NCI-H82 (cell line): ENCODE results near the gene MSI2.

Source experiments
- DNase-seq: peaks from one replicate; lab custom pipeline; 2025; lab: John Stamatoyannopoulos, UW

Gene MSI2

DNA sequence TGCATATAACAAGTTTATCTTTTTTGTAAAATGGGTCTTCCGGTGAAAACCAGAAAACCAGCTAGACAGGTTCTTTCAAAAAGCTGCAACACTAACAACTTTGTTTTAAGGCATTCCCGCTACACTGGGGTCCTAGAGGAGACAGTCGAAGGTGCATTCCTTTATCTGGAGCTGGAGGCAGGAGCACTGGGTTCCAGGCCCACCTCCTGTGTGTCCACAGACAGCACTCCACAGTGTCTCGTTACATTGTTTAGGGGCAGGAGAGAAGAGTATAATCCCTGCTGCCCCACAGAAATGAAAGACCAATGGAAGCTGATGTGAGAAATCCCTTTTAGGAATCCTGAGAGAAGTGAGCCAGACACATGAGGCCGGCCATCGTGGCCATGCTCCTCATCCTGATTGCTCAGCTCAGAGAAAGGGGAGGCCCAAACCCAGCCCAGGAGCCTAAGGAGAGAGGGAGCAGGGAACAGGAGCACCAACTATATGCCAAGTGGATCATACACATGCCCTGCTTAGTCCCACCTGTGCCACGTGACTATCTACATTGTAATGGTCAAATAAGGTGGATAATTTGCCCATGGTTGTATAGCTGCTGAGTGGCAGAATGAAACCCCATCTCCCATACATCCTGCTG is 429.3 kb downstream of the MSI2 start:
- DNase-seq: peak; percentile 34

DNA sequence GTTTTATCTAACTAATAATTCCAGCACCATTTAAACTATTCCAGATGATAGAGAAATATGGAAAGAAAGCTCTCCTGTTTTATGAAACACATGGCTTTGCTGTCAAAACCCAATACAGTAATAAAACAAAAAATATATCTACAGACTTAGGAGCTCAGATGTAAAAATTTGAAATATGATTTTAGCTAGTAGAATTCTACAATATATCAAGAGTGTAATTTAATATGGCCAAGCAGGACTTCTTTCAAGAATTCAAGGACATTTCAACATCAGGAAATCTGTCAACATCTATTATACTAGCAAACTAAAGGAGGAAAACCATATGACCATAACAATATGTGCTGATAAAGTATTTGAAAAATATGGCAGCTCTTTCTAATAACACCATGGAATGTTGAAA is 431.3 kb downstream of the MSI2 start:
- no peak for DNase-seq

DNA sequence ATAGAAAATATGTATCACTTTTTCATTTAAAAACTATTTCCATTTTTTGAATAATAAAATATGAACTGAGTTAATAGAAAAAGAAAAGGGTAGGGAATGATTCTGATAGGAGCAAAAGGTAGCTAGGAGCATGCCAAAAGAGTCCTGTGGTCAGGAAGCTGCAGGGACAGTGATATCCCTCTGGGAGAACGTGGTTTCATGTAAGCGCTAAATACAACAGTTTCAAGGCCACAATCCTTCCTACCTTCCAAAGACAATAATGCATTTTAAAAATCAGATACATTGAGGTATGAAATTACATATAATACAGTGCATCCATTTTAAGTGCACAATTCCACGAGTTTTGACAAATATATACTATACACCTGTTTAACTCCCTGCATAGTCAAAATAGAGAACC is 432.9 kb downstream of the MSI2 start:
- no peak for DNase-seq

DNA sequence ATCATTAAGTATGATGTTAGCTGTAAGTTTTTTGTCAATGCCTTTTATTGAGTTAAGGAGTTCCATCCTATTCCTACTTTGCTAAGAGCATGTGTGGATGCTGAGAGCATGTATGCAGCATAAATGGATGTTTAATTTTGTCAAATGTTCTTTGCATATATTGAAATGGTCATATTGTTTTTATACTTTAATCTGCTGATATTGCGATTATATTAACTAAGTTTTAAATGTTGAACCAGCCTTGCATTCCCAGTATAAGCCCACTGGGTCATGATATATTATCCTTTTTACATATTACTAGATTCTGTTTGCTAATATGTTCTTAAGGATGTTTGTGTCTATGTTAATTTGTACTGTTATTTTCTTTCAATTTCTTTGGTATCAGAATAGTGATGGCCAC is 435.6 kb downstream of the MSI2 start:
- no peak for DNase-seq

DNA sequence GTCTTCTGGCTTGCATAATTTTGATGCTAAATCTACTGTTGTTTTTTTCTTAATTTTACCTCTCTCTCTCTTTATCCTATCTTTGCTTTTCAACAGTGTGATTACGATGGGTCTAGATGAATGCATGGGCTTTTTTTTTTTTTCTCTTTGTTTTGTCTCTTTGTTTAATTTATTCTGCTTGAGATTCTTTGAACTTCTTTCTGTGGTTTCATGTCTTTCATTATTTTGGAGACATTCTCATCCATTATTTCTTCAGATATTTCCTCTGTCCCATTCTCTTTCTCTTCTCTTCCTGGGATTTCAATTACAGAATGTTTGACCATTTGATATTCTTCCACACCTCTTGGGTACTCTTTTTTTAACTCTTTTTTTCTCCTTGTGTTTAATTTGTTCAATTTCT is 436.4 kb downstream of the MSI2 start:
- DNase-seq: no peak

DNA sequence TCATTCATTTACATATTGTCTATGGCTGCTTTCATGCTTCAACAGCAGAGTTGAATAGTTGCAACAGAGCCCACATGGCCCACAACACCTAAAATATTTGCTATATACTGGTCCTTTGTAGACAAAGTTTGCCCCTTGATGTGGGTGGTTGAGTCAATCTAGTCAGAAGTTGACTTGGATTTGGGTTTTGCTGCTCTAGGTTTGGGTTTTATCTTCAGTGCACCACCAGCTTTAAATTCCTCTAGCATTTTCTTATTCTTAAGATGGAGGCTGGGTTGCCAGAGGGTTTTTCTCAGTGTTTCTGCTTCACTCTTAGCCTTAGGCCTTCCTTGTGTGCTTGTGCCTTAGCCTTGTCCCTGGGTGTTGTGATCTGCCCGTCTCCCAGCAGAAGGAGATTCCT is 437.7 kb downstream of the MSI2 start:
- no peak for DNase-seq

DNA sequence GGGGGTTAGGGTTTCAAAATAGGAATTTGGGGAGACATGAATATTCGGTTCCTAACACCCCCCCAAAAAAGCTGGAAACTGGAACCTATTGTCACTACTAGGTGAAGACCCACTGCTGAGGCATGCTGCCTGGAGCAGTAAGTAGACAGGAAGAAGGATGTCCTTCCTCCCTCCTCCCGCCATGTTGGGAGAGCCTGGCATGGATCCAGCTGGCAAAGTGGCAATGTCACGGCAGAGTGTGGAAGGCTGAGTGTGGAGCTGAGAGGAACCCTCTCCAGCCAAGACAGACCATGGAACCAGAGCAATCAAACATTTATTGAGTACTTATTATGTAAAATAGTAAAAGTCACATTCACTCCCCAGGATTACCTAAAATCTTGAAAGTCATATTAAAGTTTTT is 439.7 kb downstream of the MSI2 start:
- no peak for DNase-seq

DNA sequence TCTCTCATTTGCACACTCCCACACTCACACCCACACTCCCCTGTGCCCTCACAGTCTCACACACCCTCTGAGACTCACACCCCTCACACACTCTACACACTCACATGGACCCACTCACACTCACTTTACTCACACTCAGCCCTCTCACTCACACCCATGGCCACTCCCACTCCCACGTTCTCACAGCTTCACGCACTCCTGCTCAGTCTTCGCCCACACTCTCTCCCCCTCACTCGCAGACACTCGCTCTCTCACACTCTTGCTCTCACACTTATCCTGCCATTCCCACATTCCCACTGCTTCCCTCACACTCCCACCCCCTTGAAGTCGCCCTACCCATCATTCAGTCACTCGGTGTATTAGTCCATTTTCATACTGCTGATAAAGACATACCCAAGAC is 440.9 kb downstream of the MSI2 start:
- no peak for DNase-seq

DNA sequence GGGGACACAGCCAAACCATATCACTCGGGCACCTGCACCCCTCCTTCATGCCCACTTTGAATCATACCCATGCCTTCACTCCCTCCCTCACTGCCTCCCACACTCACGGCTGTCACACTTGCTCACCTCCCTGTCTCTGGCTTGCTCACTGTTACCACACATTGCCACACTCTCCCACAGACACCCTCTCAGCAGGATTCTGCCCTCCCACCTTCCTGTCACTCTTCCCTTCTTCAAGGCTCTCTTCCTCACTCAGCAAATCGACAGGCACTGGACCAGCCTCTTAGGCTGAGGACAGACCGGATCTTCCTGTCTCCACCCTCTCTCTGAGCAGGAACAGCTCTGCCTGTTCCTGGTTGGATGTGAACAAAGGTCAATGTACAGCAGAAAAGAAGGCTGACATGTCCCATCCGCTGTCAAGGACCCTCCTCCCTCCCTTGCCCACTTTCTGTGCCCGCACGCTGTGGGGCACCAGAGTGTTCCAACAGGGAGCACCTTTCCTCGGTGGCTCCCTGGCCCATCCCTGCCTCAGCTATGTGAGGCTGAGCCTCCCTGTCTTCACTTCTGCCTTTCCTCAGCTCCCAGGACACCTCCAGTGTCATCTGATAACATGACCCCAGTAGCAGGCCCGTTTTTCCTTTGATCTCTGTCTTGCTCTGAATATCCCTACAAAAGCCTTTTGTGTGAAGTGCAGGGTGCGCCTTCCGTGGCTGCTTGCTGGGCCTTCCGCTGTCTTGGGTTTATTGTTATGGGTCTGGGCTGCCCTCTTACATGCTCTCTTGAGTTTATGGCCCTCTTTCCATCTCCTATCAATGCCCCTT is 441.8 kb downstream of the MSI2 start:
- DNase-seq: no peak

DNA sequence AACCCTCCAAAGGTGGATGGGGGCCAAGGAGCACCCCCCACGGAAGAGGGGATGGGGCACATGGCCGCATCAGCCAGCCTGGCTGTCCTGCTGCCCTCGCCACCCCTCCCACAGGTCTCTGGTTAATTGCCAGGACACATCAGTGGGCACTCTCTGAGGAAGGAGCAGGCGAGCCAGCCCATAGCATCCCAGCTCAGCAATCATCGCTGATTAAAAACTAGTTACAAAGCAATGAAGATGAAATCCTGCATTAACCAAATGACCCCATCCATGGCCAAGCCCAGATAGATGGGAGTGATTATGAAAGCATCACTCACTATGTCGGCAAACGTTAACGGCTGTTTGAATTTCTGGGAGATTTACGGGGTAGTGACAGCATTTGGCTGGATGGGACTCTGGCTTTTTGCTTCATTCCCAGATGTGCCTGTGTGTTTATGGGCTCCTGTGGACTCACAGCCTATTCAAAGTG is 443.5 kb downstream of the MSI2 start:
- DNase-seq: no peak

DNA sequence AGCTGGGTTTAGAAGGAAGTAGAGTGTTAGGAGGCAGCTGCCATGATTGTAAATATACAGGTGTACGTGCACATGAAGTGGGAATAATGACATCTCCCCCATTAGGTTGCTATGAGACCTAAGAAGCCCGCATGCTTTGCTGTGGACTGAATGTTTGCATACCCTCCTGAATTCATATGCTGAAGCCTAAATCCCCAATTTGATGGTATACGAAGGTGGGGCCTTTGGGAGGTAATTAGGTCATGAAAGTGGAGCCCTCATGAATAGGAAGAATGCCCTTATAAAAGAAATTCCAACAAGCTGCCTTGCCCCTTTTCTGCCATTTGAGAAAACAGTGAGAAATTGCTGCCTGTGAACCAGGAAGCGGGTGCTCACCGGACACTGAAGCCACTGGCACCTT is 444.8 kb downstream of the MSI2 start:
- no peak for DNase-seq

DNA sequence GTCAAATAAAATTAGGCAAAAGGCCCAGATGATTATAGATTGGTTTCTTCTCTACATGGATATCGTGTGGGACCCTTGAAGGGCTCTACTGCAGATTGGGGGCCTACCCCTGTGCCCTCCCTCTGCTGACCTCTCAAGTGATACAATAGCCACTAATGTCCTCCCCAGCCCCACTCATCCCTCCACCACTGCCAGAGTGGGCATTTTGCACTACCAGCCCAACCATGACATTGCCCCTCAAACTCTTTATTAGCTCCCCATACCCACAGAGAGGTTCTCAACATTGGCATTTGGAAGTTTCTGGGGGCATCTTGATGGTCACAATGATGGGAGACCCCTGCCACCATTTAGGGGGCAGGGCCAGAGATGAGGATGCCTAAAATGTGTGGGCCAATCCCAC is 446.9 kb downstream of the MSI2 start:
- DNase-seq: no peak

DNA sequence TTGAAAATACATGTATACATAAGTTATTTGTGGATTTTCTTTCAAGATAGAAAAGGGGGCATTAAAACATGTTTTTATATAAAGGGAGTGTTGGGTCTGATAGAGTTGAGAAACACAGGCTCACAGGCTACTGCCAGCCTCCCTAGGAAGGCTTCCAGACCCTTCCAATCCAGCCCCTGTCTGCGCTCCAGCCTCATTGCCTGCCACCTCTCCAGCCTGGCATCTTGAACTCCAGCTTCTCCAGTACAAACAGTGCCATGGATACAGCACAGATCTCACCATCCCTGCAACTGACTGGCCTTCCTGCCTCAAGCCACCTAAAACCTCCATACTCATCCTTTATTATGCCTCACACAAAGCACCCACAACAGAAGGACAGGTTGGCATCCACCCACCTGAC is 448.1 kb downstream of the MSI2 start:
- no peak for DNase-seq

DNA sequence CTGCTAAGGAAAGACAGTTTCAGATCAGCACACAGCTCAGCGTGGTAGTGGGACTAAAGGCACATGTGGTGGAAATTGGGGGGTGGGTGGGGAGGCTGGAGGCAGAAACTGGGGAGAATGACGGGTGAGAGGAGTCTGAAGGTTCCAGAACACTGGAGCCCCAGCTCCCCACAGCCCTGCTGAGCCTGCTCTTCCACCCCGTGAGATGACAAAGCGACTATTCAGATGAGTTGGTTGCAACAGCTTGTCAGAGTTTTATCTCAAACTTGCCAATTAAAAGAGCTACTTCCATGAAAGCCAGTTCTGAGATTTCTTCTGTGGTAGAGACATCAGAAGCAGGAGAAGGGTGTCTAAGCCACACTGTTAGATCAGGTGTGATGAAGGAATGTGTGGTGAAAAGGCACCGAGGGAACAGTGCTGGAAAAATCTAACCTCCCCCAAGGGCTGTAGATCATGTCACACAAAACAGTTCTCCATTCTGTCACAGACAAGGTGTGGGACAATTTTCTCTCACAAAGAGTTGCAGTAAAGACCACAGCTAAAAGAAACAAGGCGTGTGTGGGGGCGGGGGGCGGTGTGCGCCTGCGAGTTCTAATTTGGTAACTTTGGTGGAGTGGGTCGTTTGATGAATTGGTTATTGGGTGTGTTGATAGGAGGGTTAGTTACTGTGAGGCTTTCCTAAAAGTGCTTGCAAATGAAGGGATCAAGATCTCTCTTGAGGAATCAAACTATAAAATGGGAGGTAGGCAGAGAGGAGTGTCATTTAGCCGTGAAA is 449.8 kb downstream of the MSI2 start:
- DNase-seq: no peak

DNA sequence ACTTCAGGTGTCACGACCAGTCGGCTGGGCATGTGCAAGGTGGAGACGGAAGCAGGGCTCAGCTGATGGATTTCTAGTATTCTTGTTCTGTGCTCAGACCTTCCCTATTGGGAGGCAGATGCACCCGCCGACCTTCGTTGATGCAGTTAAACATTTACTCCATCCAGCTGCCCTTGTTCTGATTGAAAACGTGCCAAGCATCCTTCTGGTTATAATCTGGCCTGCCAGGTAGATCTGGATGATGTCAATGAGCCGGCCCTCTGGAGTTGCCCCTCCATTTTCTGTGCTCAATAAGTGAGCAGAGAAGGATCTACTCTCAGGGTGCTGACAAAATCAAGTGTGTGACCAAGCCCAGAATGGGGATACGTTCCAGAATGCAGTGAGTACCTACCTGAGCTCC is 450.4 kb downstream of the MSI2 start:
- DNase-seq: no peak

DNA sequence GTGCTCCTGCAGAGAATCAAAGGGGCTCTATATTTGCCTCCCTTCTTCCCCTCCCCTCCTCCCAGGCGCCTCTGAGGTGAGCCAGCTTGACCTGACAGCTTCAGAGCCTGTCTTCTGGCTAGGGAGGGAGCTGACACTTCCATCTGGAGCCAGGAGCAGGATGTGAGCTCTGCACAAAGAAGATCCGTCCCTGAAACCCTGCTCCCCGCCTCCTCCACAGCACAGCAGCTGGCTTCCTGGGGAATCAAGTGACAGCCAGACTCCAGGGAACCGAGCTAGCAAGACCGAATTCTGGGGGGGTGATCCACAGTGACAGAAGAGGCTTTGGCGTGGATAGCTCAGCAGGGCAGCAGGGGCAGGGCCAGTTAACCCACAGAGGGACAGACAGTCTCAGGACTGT is 451.6 kb downstream of the MSI2 start:
- DNase-seq: peak; percentile 98

DNA sequence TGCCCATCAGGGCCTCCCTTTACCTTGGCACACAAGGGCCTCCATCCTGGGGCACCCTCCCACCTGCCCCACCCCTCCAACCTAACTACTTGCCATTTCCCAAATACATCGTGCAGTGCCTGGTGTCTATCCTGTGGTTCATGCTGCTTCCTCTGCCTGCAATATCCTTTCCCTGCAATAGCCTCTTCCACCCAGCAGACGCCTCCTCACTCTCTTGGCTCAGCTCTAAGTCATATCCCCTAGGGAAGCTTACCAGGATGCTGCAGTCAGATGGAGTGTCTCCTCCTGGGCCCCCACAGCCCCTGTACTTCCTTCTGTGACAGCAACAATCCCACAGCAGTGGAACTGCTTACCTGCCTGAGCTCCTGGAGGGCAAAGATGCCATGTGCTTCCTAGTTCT is 452.1 kb downstream of the MSI2 start:
- DNase-seq: peak; percentile 96

DNA sequence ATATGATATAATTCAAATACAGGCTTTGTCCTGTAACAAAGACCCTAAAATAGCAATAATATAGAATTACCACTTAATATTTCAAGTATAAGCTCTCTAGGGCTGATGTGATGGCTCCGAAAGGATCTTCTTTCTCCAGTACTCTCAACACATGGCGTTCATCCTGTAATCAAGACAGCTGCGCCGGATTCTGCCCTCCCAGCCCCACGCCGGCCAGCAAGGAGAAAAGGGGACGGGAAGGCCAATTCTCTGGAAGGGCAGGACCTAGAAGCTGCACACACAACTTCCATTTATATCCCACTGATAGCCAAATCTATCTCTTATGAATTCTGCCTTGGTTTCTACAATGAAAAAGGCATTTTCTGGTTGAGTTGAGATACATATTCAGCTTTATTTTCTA is 456.8 kb downstream of the MSI2 start:
- DNase-seq: no peak

DNA sequence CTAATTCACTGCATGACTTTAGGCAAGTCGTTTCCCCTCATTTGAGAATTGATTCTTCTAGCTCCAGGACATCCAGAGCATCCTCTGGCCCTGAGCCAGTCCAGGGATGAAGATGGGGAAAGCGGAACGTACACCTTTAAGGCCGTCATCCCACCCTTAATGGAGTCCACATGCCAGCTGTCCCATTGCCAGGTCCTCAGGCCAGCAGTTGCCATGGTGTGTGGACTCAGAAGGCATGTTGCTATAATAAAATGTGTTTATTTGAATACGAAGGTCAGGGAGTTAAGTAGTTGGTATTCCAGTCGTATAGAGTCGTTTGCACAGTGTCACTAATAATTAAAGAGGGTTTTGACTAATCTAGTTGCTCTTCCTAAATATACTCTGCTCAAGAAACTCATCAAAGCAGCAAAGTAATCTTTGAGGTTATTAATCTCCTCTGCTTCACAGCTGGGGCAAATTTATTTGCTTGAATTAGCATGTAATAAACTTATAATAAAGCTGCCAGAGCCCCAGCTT is 458.4 kb downstream of the MSI2 start:
- no peak for DNase-seq

DNA sequence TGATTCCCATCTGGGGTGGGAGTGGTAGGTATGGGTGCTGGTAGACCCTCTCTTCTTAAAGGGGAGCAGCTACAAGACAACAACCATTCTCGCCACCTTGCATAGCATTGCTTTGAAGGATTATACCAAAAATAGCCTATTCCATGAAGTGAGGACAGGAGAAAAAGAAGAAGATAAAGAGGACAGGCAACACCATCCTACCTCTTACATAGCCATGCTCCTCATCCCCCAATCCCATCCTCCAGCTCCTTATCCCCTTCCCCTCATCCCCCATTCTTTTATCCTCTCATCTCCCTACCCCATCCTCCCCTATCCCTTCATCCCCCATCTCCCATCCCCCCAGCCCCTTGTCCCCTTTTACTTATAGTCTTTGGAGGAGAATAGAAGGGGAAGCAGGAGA is 459.7 kb downstream of the MSI2 start:
- no peak for DNase-seq

DNA sequence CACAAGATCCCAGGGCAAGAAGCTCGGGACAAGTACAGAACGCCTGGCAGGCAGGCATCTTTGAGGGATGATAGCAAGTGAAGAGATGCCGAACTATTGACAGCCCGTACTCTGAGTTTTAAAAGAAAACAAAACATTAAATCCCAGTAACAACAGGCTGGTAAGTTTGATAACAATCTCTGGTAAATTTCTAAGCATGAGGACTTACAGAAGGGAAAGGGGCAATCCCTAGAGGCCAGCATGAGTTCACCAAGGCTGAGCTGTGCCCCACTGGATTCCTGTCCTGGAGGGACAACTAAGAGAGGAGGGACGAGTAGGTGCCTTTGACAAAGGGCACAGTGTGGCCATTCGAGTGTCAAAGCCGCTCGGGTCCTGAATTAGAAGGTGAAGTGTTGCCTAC is 462.6 kb downstream of the MSI2 start:
- DNase-seq: no peak

DNA sequence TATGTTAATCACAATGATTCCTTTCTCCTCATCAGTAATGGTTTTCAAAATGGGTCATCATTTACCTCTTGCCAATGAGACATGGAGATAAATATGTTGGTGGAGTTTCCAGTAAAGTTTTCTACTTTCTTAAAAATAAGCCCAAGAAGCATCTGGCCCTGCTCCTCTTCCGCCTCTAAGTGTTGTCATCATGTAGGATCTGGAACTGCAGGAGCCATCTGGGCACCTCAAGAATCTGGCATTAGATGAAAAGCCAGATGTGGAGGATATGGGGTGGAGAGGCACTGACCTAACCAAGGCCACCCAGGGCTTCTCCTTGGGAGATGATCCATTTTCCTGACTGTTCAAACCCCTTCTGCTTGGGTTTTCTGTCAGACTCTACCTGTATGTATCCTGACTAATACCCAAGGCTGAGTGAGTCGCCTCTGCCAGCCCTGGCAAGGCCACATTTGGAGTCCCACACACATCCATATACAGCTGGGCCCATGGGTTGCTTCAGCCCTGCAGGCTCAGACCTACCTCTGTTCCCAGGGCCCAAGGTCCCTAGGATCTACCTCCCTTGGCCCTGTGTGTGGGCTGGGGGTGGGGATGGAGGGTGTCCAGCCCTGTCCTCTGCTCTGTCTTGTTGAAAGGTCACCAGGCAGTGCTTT is 464.2 kb downstream of the MSI2 start:
- peak; percentile 23 for DNase-seq
